ENCODE results near the gene DIS3L.
"Not testable (repeated sequence)": the region's sequence is repeated elsewhere in the genome, so short reads cannot be mapped to it uniquely, and the experiment has no call there.

The DIS3L gene

DNA sequence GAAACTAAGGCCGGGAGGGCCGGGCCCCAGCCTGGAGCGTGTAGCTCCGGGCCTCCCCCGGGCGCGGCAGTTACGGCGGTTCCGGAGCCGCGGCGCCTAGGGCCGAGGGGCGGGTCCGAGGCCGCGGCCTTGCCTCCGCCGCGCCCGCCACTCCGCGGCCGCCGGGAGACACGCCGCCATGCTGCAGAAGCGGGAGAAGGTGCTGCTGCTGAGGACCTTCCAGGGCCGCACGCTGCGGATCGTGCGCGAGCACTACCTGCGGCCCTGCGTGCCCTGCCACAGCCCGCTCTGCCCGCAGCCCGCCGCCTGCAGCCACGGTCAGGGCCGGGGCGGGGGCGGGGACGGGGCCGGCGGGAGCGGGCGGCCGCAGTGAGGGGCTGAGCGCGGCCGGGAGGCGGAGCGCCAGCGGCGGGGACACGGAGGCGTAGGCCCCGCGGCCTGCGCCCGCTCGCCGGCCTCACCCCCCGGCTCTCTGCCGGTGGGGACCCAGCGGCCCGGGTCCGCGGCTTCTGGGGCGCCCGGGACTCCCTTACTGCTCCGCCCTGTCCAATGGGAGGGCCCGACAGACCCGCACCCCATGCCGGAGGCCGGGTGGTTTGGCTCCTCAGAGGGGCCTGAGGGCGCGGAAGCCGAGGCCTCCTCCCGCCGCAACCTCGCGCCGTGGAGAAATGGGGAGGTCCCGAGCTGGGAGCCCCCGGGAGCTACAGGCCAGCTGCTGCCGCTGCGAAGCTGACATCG, at the start of gene DIS3L:
DIS3L (plus strand) TSS at position 150 of the 738 bp plus-strand sequence; CDS start at position 179, 29 bp downstream.
- peak in 1 of 2 experiments; percentile 9 for DNase-seq (ENCODE audit: low read depth in 2 of 2)

DNA sequence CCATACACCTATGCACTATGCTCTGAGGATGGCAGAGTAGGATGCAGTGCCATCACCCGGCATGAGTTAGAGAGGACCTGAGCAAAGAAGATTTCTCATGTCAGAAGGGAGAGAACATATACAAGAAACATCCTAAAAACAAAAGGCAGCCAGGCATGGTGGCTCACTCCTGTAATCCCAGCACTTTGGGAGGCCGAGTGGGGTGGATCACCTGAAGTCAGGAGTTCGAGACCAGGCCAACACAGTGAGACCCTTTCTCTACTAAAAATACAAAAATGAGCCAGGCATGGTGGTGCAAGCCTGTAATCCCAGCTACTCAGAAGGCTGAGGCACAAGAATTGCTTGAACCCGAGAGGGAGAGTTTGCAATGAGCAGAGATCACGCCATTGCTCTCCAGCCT, 47.5 kb upstream of the DIS3L start:
- DNase-seq (ENCODE audit: low read depth in 2 of 2): not testable (repeated sequence)

GRCh38 chr15:66246937-66247336, 46.4 kb upstream of the DIS3L start:
- no peak for DNase-seq (ENCODE audit: low read depth in 2 of 2)

GRCh38 chr15:66249605-66250174, 43.7 kb upstream of the DIS3L start:
- DNase-seq (ENCODE audit: low read depth in 2 of 2): no peak

GRCh38 chr15:66251065-66251789, 42.1 kb upstream of the DIS3L start:
- no peak for DNase-seq (ENCODE audit: low read depth in 2 of 2)

GRCh38 chr15:66251790-66252684, 41.3 kb upstream of the DIS3L start:
- DNase-seq (ENCODE audit: low read depth in 2 of 2): no peak

DNA sequence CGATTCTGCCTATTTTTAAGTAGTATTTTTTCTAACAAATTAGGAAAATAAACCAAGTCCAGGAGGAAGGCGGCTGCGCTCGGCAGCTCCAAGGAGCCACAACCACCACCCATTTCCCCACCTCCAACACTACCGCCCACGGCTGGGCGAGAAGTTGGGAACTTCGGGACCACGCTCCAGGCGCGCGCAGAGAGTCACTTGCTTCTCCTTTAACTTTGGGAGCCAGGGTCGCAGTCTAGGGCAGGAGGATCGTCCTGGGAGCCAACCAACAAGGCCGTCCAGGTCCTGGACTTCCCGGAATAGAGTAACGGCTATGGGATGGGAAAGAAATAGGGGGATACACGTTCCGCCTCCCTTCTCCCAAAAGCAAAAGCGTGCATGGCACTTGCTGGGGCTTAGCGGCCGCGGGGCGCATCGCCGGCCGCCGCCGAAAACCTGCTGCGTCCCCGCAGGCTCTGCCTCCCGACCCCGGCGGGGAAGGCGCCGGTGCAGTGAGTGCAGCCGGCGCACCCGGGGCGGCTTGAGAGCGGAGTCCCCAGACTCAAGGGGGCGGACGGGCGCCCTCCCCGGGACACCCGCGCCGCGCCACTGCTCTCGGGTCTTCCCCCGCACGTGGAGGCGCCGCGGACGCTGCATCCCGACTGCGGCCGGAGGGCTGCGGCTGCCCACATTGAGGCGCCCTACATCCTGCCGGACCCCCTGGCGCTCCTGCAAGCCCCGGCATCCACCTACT, 40.5 kb upstream of the DIS3L start:
- DNase-seq (ENCODE audit: low read depth in 2 of 2): no peak

DNA sequence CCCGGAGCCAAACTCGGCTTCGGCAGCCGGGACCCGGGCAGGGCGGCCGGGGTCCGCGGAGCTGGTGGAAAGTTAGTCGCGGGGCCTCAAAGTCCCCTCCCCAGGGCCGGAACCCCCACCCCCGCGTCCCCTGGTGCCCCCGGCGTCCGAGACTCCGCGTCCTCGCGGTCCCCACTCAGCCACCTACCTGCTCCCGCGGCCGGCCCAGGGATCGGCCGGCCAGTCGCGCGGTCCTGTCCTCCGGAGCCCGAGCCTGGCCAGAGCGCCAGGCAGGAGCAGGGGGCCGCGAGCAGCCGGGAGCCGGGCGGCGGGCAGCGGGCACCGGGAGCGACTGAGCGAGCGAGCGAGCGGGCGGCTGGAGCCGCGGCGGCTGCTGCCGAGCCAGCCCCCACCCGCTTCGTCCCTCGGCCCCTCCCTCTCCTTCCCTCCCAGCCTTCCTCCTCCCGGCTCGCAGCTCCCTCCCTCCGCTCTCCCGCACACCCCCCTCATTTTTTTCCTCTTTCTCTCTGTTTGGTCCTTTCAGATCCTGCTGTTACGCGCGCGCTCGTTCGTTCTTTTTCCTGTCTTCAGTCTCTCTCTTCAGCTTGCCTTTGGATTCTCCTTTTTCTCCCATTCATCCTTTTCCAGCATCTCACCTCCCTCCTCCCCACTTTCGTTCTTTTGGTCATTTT, 39.8 kb upstream of the DIS3L start, which contains the start of gene MEGF11:
MEGF11 (minus strand) TSS at position 333 of the 671 bp plus-strand sequence. CDS start 125,347 bp downstream, outside the sequence.
- DNase-seq (ENCODE audit: low read depth in 2 of 2): no peak

GRCh38 chr15:66254089-66254950, 39.0 kb upstream of the DIS3L start:
- DNase-seq (ENCODE audit: low read depth in 2 of 2): no peak

GRCh38 chr15:66254951-66255676, 38.3 kb upstream of the DIS3L start:
- DNase-seq (ENCODE audit: low read depth in 2 of 2): no peak

DNA sequence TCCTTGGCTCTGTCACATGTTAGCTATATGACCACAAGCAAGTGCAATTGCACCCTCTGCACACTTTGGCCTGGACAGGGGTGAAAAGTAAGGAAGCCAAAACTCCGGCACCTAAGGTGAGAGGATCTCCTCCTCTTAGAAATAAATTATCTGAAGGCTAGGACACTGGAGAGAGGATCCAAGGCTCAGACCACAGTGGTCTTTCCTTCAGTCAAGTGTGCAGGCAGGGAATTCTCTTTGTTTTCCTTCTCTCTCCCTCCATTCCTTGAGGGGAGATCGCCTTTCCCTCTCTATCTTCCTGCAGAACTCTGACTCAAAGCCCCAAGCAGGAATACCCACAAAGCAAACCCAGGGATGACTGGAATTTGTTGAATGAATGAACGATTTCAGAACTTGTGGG, 36.7 kb upstream of the DIS3L start:
- no peak for DNase-seq (ENCODE audit: low read depth in 2 of 2)

DNA sequence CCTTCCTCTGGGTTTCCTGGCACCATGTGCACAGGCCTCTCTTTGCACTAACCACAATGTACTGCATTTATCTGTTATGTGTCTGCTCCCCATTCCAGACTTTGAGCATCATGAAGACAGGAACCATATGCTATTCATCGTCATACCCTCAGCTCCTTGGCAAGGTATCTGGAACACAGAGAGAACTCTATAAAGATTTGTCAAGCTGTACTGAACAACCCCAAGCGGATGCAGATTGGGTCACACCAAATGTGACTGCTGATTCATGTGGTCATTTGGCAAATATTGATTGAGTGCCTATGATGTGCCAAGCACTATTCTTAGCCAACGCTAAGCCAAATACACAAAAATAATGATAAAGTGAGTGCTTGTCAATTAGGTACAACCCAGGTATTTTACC, 32.3 kb upstream of the DIS3L start:
- no peak for DNase-seq (ENCODE audit: low read depth in 2 of 2)

DNA sequence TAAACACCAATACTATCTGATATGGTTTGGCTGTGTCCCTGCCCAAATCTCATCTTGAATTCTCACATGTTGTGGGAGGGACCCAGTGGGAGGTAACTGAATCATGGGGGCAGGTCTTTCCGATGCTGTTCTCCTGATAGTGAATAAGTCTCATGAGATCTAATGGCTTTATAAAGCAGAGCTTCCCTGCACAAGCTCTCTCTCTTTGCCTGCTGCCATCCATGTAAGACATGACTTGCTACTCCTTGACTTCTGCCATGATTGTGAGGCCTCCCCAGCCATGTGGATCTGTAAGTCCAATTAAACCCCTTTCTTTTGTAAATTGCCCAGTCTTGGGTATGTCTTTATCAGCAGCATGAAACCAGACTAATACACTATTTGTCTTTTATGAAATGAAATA, 30.5 kb upstream of the DIS3L start:
- DNase-seq (ENCODE audit: low read depth in 2 of 2): not testable (repeated sequence)

GRCh38 chr15:66264859-66265513, 28.4 kb upstream of the DIS3L start:
- DNase-seq (ENCODE audit: low read depth in 2 of 2): no peak

- no peak for DNase-seq (ENCODE audit: low read depth in 2 of 2)
Measured at GRCh38 chr15:66269326-66270090, 23.9 kb upstream of the DIS3L start.

GRCh38 chr15:66270932-66271331, 22.4 kb upstream of the DIS3L start:
- DNase-seq (ENCODE audit: low read depth in 2 of 2): no peak

DNA sequence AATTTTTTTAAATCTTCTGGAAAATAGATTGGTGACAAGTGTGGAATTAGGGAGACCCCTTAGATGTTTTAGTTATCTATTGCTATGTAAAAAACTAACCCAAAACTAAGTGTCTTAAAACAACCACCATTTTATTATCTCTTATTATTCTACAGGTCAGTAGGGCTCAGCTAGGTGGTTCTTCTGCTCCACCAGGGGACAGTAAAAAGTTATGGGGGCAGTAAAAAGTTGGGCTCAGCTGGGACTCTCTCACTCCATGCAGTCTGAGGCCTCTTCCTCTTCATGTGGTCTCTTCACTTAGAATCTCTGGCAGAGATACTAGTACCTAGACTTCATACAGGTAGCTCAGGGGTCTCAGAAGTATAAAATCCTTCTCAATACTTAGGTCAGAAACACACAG, 18.0 kb upstream of the DIS3L start:
- DNase-seq (ENCODE audit: low read depth in 2 of 2): no peak

All from fibroblast of skin of left quadriceps (primary cell).